ENCODE data around the gene PHLDB3. TPM values are rescaled to one million over a fixed set of nuclear protein-coding genes. Genes with fewer than 3 reads are reported as not detected.

The PHLDB3 gene
- total RNA-seq, 1 experiment from 2014 or later, result 29.0 TPM

- no peaks in the 10 kb centered on the region for H3K9me3 ChIP-seq (ENCODE audit: low read length)
- H3K36me3 ChIP-seq (ENCODE audit: low read depth, low read length), result no peaks in the 10 kb centered on the region
- no peaks in the 10 kb centered on the region for H3K27me3 ChIP-seq (ENCODE audit: low read length)
- no peak overlapping the region for H3K4me2 ChIP-seq (ENCODE audit: low read length)
- no peaks in the 10 kb centered on the region for H4K20me1 ChIP-seq (ENCODE audit: low read length)
- H3K79me2 ChIP-seq (ENCODE audit: low read length), result no peaks in the 10 kb centered on the region
- no peak for ATAC-seq
- ChIA-PET CTCF (no interaction called here), POLR2A (ENCODE audit: unreplicated experiment) (interaction anchor here (0.6 kb wide), 1 partner anchor 51 kb away, joined by 12 read pairs; no protein-coding TSS in a partner anchor)
- H3K27ac ChIP-seq (ENCODE audit: low read length), result no peak overlapping the region
- TF ChIP-seq EZH2phosphoT487 (IDR thresholded peaks at IDR 0.05; ENCODE audit: borderline replicate concordance, low read length) (no peak), EZH2 (IDR thresholded peaks at IDR 0.05; ENCODE audit: low read length, unreplicated experiment) (no peak), CTCF (conservative IDR thresholded peaks at IDR 0.05; ENCODE audit: low read depth, low read length) (no peak)
- no peak overlapping the region for H2AFZ ChIP-seq (ENCODE audit: low read length)
- no peak for DNase-seq
- H3K9me2 ChIP-seq (replicated peaks; ENCODE audit: low read length), result no peaks in the 10 kb centered on the region
- BruUV-seq (replicated peaks), result no TSS peak
- H3K9ac ChIP-seq (ENCODE audit: low read length), result no peak overlapping the region
- H3K4me1 ChIP-seq (ENCODE audit: insufficient read depth, low read length), result peaks cover 9% of the 10 kb centered on the region; the same call in 1 of the 2 replicates
- no peaks in the 10 kb centered on the region for H3F3A ChIP-seq (ENCODE audit: low read length, unreplicated experiment)
- H3K4me3 ChIP-seq (ENCODE audit: low read length), result no peak overlapping the region
- intact Hi-C loops (cut with micrococcal nuclease), result no loop called here
These were observed 24.5 kb downstream of the PHLDB3 start for GRCh38 chr19:43479961-43480561.

GRCh38 chr19:43479226-43479625 is 25.3 kb downstream of the PHLDB3 start:
- intact Hi-C loops (cut with micrococcal nuclease), result no loop called here
- ChIA-PET POLR2A (ENCODE audit: unreplicated experiment) (no interaction called here), CTCF (no interaction called here)
- H3K4me3 ChIP-seq (ENCODE audit: low read length), result no peak overlapping the region
- H3F3A ChIP-seq (ENCODE audit: low read length, unreplicated experiment), result no peaks in the 10 kb centered on the region
- no peaks in the 10 kb centered on the region for H3K27me3 ChIP-seq (ENCODE audit: low read length)
- no TSS peak for BruUV-seq (replicated peaks)
- DNase-seq (no peak), ATAC-seq (no peak)
- H3K4me1 ChIP-seq (ENCODE audit: insufficient read depth, low read length), result peaks cover 13% of the 10 kb centered on the region; the same call in 1 of the 2 replicates
- H3K79me2 ChIP-seq (ENCODE audit: low read length), result no peaks in the 10 kb centered on the region
- TF ChIP-seq EZH2 (IDR thresholded peaks at IDR 0.05; ENCODE audit: low read length, unreplicated experiment) (no peak), EZH2phosphoT487 (IDR thresholded peaks at IDR 0.05; ENCODE audit: borderline replicate concordance, low read length) (no peak), CTCF (conservative IDR thresholded peaks at IDR 0.05; ENCODE audit: low read depth, low read length) (no peak)
- no peaks in the 10 kb centered on the region for H4K20me1 ChIP-seq (ENCODE audit: low read length)
- no peaks in the 10 kb centered on the region for H3K9me3 ChIP-seq (ENCODE audit: low read length)
- H3K9ac ChIP-seq (ENCODE audit: low read length), result no peak overlapping the region
- no peak overlapping the region for H3K27ac ChIP-seq (ENCODE audit: low read length)
- no peak overlapping the region for H2AFZ ChIP-seq (ENCODE audit: low read length)
- H3K4me2 ChIP-seq (ENCODE audit: low read length), result no peak overlapping the region
- H3K9me2 ChIP-seq (replicated peaks; ENCODE audit: low read length), result no peaks in the 10 kb centered on the region
- H3K36me3 ChIP-seq (ENCODE audit: low read depth, low read length), result no peaks in the 10 kb centered on the region

GRCh38 chr19:43478323-43478722 is 26.2 kb downstream of the PHLDB3 start:
- Histone ChIP-seq H3K27me3 (ENCODE audit: low read length) (no peaks in the 10 kb centered on the region), H3K9ac (ENCODE audit: low read length) (no peak overlapping the region), H3K36me3 (ENCODE audit: low read depth, low read length) (no peaks in the 10 kb centered on the region), H3K4me3 (ENCODE audit: low read length) (no peak overlapping the region), H3K9me2 (replicated peaks; ENCODE audit: low read length) (no peaks in the 10 kb centered on the region), H3F3A (ENCODE audit: low read length, unreplicated experiment) (no peaks in the 10 kb centered on the region), H3K9me3 (ENCODE audit: low read length) (no peaks in the 10 kb centered on the region), H4K20me1 (ENCODE audit: low read length) (no peaks in the 10 kb centered on the region), H3K4me2 (ENCODE audit: low read length) (no peak overlapping the region), H3K27ac (ENCODE audit: low read length) (no peak overlapping the region), H3K4me1 (ENCODE audit: insufficient read depth, low read length) (peaks cover 13% of the 10 kb centered on the region; the same call in 1 of the 2 replicates), H3K79me2 (ENCODE audit: low read length) (no peaks in the 10 kb centered on the region), H2AFZ (ENCODE audit: low read length) (no peak overlapping the region)
- no peak for ATAC-seq
- intact Hi-C loops (cut with micrococcal nuclease), result no loop called here
- ChIA-PET POLR2A (ENCODE audit: unreplicated experiment) (no interaction called here), CTCF (no interaction called here)
- no peak for DNase-seq
- TF ChIP-seq EZH2phosphoT487 (IDR thresholded peaks at IDR 0.05; ENCODE audit: borderline replicate concordance, low read length), result no peak
- TF ChIP-seq EZH2 (IDR thresholded peaks at IDR 0.05; ENCODE audit: low read length, unreplicated experiment), result no peak
- no peak for TF ChIP-seq CTCF (conservative IDR thresholded peaks at IDR 0.05; ENCODE audit: low read depth, low read length)
- no TSS peak for BruUV-seq (replicated peaks)

Data from PC-3 (cell line).